Activated naive CD8-positive, alpha-beta T cell treated with anti-CD3 and anti-CD28 coated beads, Interleukin-2, amount 10 ng/mL, durations not matched to agents 7 days and 5 days (primary cell): ENCODE measurements around the gene THADA. TPM values are rescaled to one million over a fixed set of nuclear protein-coding genes. Genes with fewer than 3 reads are reported as not detected.

ENCODE experiments used
- ATAC-seq: fragments of 150-1000 bp; cut with Tn5 transposase; one replicate; pipeline ENCODE4 v1.10.0; 2021; ENCODE audit warnings: low read depth, moderate library complexity
- POLR2A ChIA-PET: fragments of 350-600 bp; sonication (Branson Sonifier 250); formaldehyde crosslinking; loops from one replicate; lab custom pipeline; 2021; ENCODE audit warnings: antibody characterized with exemption; lab: Charles Lee
- DNase-seq: peaks from one replicate; pipeline ENCODE4 v3.0.0; 2021
- H3K27ac Mint-ChIP-seq: one replicate; pipeline ENCODE4 v1.8.0; 2022; ENCODE audit warnings: mild to moderate bottlenecking, mixed read lengths
- H3K27me3 Mint-ChIP-seq: one replicate; pipeline ENCODE4 v1.8.0; 2022; ENCODE audit warnings: mild to moderate bottlenecking, moderate library complexity, mixed read lengths
- H3K36me3 Mint-ChIP-seq: one replicate; pipeline ENCODE4 v1.8.0; 2021; ENCODE audit warnings: mild to moderate bottlenecking, mixed read lengths
- H3K4me1 Mint-ChIP-seq: one replicate; pipeline ENCODE4 v1.8.0; 2021; ENCODE audit warnings: mixed read lengths
- H3K4me3 Mint-ChIP-seq: one replicate; pipeline ENCODE4 v1.8.0; 2022; ENCODE audit warnings: mild to moderate bottlenecking, moderate library complexity, mixed read lengths
- H3K9me3 Mint-ChIP-seq: one replicate; pipeline ENCODE4 v1.8.0; 2021; ENCODE audit warnings: mixed read lengths
- total RNA-seq, 2 experiments: library from RNA; stranded (reverse); gene quantifications; one replicate each; pipeline ENCODE4 v1.2.3, GENCODE V29; 2021

THADA gene
- total RNA-seq, 2 experiments from 2014 or later, result 30.5 to 30.8 TPM

- DNase-seq, result no peak
- no peak for ATAC-seq
- Mint-ChIP-seq H3K27ac (no peak overlapping the region), H3K9me3 (no peaks in the 10 kb centered on the region), H3K4me3 (no peak overlapping the region), H3K4me1 (no peaks in the 10 kb centered on the region), H3K36me3 (peaks cover 22% of the 10 kb centered on the region), H3K27me3 (no peaks in the 10 kb centered on the region)
- POLR2A ChIA-PET, result no interaction called here
Measured at GRCh38 chr2:43493954-43494353, 101.9 kb downstream of the THADA start.

DNA sequence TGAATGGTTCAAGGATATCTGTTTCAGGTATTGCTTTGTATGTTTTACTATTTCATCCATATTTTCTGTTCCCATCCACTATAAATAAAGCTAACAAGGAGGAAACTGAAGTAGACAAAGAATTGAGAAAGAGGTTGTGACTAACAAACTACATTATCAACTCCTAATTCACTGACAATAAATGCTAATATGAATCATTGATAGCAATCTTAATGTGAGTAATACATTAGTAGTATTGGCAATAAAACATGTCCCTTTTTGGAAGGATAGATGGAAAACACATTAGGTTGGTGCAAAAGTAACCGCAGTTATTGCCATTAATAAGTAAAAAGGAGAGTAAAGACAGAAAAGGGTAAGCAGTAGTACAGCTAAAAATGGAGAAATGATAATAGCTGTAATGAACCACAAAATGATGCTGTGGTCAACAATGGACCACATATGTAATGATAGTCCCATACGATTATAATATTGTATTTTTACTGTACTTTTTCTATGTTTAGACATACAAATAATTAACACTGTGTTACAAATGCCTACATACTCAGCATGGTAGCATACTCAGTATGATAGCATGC lies 104.7 kb downstream of the THADA start:
- no peaks in the 10 kb centered on the region for H3K9me3 Mint-ChIP-seq
- DNase-seq, result no peak
- no peak for ATAC-seq
- H3K27ac Mint-ChIP-seq, result no peak overlapping the region
- H3K27me3 Mint-ChIP-seq, result no peaks in the 10 kb centered on the region
- H3K4me3 Mint-ChIP-seq, result no peak overlapping the region
- H3K36me3 Mint-ChIP-seq, result peaks cover 5% of the 10 kb centered on the region
- H3K4me1 Mint-ChIP-seq, result no peaks in the 10 kb centered on the region
- POLR2A ChIA-PET, result no interaction called here

DNA sequence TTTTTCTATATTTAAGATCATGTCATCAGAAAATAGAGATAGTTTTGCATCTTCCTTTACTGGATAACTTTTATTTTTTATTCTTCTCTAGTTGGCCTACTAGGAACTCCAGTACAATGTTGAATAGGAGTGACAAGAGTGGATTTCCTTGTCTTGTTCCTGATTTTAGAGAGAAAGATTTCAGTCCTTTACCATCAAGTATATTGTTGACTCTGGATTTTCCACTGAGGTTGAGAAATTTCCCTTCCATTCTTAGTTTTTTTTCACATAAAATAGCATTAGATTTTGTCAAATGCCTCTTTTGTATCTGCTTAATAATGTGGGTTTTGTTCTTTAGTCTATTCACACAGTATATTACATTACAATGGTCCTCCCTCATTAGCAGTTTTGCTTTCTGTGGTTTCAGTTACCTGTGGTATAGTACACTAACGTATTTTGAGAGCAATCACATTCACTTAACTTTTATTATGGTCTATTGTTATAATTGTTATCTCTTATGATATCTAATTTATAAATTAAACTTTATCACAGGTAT lies 105.5 kb downstream of the THADA start:
- no peaks in the 10 kb centered on the region for H3K27me3 Mint-ChIP-seq
- no peak for ATAC-seq
- POLR2A ChIA-PET, result no interaction called here

DNA sequence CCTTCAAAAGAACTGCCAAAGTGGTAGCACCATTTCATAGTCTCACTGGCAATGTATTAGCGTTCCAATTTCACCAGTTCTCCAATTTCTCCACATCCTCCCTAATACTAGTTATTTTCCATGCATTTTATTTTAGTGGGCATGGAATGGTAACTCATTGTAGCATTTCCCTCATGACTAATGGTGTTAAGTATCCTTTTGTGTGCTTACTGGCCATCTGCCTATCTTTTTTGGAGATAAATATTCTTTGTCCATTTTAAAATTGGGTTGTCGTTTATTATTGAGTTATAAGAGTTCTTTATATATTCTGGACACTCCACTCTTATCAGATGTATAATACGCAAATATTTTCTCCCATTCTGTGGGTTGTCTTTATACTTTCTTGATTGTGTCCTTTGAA lies 107.1 kb downstream of the THADA start:
- Mint-ChIP-seq H3K4me1 (no peaks in the 10 kb centered on the region), H3K4me3 (no peak overlapping the region), H3K9me3 (no peaks in the 10 kb centered on the region), H3K27ac (no peak overlapping the region), H3K27me3 (no peaks in the 10 kb centered on the region), H3K36me3 (peaks cover 4% of the 10 kb centered on the region)
- POLR2A ChIA-PET, result no interaction called here
- DNase-seq (no peak), ATAC-seq (no peak)

More for the DNA sequence above, 105.5 kb downstream of the THADA start:
- no peaks in the 10 kb centered on the region for H3K4me1 Mint-ChIP-seq
- H3K9me3 Mint-ChIP-seq, result no peaks in the 10 kb centered on the region
- H3K4me3 Mint-ChIP-seq, result no peak overlapping the region
- H3K36me3 Mint-ChIP-seq, result peaks cover 5% of the 10 kb centered on the region
- no peak overlapping the region for H3K27ac Mint-ChIP-seq
- no peak for DNase-seq

DNA sequence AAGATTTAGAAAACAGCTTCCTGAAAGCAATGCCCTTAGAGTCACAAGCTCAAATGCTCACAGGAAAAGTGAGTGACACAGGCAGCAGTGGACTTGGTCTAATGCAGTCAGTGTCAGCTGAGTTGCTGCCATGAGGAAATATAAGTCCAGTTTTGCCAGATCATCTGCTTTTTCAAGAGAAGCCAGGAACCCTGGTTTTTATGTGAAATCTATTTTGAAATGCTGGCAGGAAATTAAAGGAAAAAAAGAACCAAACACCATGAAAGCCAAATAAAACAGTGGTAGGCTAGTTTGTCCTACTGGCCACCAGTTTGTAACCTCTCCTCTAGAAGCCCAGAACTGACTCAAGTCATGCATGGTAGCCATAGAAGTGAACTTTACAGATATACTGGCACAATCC lies 109.2 kb downstream of the THADA start:
- H3K36me3 Mint-ChIP-seq, result no peaks in the 10 kb centered on the region
- H3K4me3 Mint-ChIP-seq, result no peak overlapping the region
- no peaks in the 10 kb centered on the region for H3K27me3 Mint-ChIP-seq
- POLR2A ChIA-PET, result interaction anchor here (0.6 kb wide), 1 partner anchor 348 kb away, joined by 3 read pairs; no protein-coding TSS in a partner anchor
- H3K4me1 Mint-ChIP-seq, result no peaks in the 10 kb centered on the region
- H3K27ac Mint-ChIP-seq, result no peak overlapping the region
- ATAC-seq, result no peak
- DNase-seq, result no peak
- H3K9me3 Mint-ChIP-seq, result no peaks in the 10 kb centered on the region

GRCh38 chr2:43484323-43484930 lies 111.4 kb downstream of the THADA start:
- Mint-ChIP-seq H3K27me3 (no peaks in the 10 kb centered on the region), H3K4me1 (no peaks in the 10 kb centered on the region), H3K4me3 (no peak overlapping the region), H3K27ac (no peak overlapping the region), H3K9me3 (no peaks in the 10 kb centered on the region), H3K36me3 (no peaks in the 10 kb centered on the region)
- ATAC-seq (no peak), DNase-seq (no peak)
- POLR2A ChIA-PET, result interaction anchor here (0.6 to 1.1 kb wide), 5 partner anchors 77 to 510 kb away, joined by 3 to 4 read pairs (median 3); partner anchors contain the start of gene ZFP36L2

DNA sequence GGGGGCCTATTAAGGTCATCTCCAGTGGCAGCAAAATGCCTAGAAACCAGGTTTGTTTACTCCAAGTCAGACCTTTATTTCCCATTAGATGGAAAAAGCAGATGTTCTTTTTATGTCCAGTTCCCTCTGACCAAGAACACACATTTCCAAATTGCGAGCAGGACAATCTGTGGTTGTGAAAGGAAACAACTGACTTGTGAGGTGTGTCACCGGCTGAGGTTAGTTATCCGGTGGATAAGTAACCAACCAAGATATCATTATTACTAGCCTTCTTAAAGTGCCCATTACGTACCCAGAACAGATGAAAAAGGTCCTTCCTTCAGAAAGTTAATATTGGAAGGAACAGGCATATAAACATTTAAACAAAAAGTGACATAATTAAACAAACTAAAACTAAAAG lies 112.9 kb downstream of the THADA start:
- no peak for ATAC-seq
- H3K4me1 Mint-ChIP-seq, result no peaks in the 10 kb centered on the region
- POLR2A ChIA-PET, result no interaction called here
- no peak overlapping the region for H3K27ac Mint-ChIP-seq
- no peak overlapping the region for H3K4me3 Mint-ChIP-seq
- H3K36me3 Mint-ChIP-seq, result peaks cover under 1% of the 10 kb centered on the region
- H3K9me3 Mint-ChIP-seq, result no peaks in the 10 kb centered on the region
- no peaks in the 10 kb centered on the region for H3K27me3 Mint-ChIP-seq
- no peak for DNase-seq

GRCh38 chr2:43481927-43482542 lies 113.8 kb downstream of the THADA start:
- ATAC-seq (no peak), DNase-seq (no peak)
- POLR2A ChIA-PET, result no interaction called here
- Mint-ChIP-seq H3K4me1 (no peaks in the 10 kb centered on the region), H3K27me3 (no peaks in the 10 kb centered on the region), H3K4me3 (no peak overlapping the region), H3K36me3 (peaks cover 4% of the 10 kb centered on the region), H3K27ac (no peak overlapping the region), H3K9me3 (no peaks in the 10 kb centered on the region)

DNA sequence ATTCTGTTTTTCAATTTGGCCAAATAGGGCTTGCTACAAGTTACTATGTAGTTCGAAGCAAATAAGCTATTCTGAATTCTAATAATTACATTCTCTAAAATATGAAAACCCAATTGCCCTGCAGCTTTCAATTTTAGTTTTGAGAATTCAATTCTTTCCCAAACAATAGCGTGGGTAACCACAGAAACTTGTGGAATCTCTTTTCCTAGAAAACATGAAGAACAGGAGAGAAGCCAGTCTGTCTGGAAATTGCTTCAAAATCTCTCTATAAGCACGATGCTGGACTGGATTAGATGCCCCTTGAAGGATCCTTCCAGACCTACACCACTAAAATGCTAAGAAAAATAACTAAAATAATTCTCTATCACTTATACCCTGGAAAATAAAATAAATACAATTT lies 115.0 kb downstream of the THADA start:
- Mint-ChIP-seq H3K27me3 (no peaks in the 10 kb centered on the region), H3K9me3 (no peaks in the 10 kb centered on the region), H3K27ac (no peak overlapping the region), H3K36me3 (peaks cover 5% of the 10 kb centered on the region), H3K4me1 (no peaks in the 10 kb centered on the region), H3K4me3 (no peak overlapping the region)
- ATAC-seq, result no peak
- no peak for DNase-seq
- POLR2A ChIA-PET, result interaction anchor here (0.7 to 1.1 kb wide), 2 partner anchors 256 to 348 kb away, joined by 4 read pairs; no protein-coding TSS in a partner anchor

DNA sequence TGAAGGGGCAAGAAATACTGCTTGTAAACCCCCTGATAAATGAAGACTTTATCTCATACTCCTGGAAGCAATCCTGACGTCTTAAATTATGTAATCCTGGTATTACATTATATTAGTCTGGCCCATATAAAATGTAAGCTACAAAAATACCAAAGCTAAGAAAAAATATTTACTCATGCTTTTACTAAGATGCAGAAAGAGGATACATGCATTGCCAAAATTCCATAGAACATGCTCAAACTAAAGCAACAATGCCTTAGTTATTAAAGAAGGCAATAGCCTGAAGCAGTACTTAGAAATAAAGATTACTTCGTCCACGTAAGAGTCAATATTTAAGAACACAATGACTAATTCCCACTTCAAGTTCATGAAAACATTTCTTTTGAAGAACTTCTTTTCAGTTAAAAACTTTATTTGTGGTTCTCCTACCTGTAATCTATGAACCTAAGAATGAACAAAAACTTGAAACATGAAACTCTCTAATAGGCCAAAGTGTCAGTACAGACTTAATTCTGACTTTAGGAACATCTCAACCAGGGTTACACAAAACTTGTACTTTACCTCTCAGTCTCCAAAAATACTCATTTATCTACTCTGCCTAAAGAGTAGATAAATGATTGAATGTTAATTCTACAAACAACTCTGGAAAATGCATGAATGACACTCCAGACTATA lies 117.3 kb downstream of the THADA start:
- Mint-ChIP-seq H3K4me1 (no peaks in the 10 kb centered on the region), H3K4me3 (no peak overlapping the region), H3K27me3 (no peaks in the 10 kb centered on the region), H3K36me3 (peaks cover 5% of the 10 kb centered on the region), H3K9me3 (no peaks in the 10 kb centered on the region), H3K27ac (no peak overlapping the region)
- ATAC-seq, result no peak
- DNase-seq, result no peak
- POLR2A ChIA-PET, result no interaction called here

- H3K4me3 Mint-ChIP-seq, result no peak overlapping the region
- H3K27ac Mint-ChIP-seq, result no peak overlapping the region
- no peaks in the 10 kb centered on the region for H3K4me1 Mint-ChIP-seq
- no peaks in the 10 kb centered on the region for H3K9me3 Mint-ChIP-seq
- POLR2A ChIA-PET, result no interaction called here
- H3K36me3 Mint-ChIP-seq, result peaks cover 6% of the 10 kb centered on the region
- H3K27me3 Mint-ChIP-seq, result no peaks in the 10 kb centered on the region
- ATAC-seq (no peak), DNase-seq (no peak)
Measured at GRCh38 chr2:43475922-43476321, 119.9 kb downstream of the THADA start.

GRCh38 chr2:43475137-43475846 lies 120.5 kb downstream of the THADA start:
- POLR2A ChIA-PET, result no interaction called here
- DNase-seq, result no peak
- no peak for ATAC-seq
- Mint-ChIP-seq H3K9me3 (no peaks in the 10 kb centered on the region), H3K4me1 (no peaks in the 10 kb centered on the region), H3K27me3 (no peaks in the 10 kb centered on the region), H3K4me3 (no peak overlapping the region), H3K27ac (no peak overlapping the region), H3K36me3 (peaks cover 6% of the 10 kb centered on the region)

GRCh38 chr2:43474273-43474672 lies 121.6 kb downstream of the THADA start:
- no peaks in the 10 kb centered on the region for H3K9me3 Mint-ChIP-seq
- no peak for ATAC-seq
- no peaks in the 10 kb centered on the region for H3K27me3 Mint-ChIP-seq
- POLR2A ChIA-PET, result no interaction called here
- no peak overlapping the region for H3K4me3 Mint-ChIP-seq
- no peak for DNase-seq
- peaks cover 6% of the 10 kb centered on the region for H3K36me3 Mint-ChIP-seq
- no peak overlapping the region for H3K27ac Mint-ChIP-seq
- no peaks in the 10 kb centered on the region for H3K4me1 Mint-ChIP-seq
